ENCODE data around the gene SEC23A.
"Not testable (repeated sequence)": the region's sequence is repeated elsewhere in the genome, so short reads cannot be mapped to it uniquely, and the experiment has no call there.

DNA sequence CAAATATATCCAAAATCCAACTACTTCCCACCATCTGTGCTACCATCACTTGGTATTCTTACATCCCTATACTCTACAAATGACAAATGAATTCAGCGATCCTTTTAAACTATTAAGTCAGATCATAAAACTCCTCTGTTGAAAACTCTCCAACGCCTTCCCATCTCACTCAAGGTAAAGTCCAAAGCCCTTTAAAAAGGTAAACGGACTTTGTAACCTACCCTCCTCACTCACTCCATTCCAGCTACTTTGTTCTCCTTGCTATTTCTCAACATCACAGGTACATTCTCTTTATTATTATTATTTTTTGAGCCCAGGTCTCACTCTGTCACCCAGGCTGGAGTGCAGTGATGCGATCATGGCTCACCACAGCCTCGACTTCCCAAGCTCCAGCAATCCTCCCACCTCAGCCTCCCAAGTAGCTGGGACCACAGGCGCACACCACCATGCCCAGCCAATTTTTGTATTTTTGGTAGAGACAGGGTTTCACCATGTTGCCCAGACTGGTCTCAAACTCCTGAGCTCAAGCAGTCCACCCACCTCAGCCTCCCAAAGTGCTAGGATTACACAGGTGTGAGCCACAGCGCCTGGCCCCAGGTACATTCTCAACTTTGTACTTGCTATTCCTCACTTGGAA, 33.7 kb downstream of the SEC23A start:
- TF ChIP-seq, protein P1, sequence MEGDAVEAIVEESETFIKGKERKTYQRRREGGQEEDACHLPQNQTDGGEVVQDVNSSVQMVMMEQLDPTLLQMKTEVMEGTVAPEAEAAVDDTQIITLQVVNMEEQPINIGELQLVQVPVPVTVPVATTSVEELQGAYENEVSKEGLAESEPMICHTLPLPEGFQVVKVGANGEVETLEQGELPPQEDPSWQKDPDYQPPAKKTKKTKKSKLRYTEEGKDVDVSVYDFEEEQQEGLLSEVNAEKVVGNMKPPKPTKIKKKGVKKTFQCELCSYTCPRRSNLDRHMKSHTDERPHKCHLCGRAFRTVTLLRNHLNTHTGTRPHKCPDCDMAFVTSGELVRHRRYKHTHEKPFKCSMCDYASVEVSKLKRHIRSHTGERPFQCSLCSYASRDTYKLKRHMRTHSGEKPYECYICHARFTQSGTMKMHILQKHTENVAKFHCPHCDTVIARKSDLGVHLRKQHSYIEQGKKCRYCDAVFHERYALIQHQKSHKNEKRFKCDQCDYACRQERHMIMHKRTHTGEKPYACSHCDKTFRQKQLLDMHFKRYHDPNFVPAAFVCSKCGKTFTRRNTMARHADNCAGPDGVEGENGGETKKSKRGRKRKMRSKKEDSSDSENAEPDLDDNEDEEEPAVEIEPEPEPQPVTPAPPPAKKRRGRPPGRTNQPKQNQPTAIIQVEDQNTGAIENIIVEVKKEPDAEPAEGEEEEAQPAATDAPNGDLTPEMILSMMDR (IDR thresholded peaks at IDR 0.05; ENCODE audit: extremely low read depth in 1 of 2, insufficient read depth in 1 of 2, low read depth in 1 of 2, low read length in 2 of 2): not testable (repeated sequence)
- not testable (repeated sequence) for TF ChIP-seq JUN (IDR thresholded peaks at IDR 0.05; ENCODE audit: borderline replicate concordance, insufficient read depth, insufficient read length, low read depth)
